AG10803 (cell line): ENCODE data around the gene FKBP7.
A peak's percentile ranks its signal among the peaks of the same experiment; 100 is the strongest.

ENCODE experiments used
- DNase-seq: peaks from one replicate; pipeline ENCODE4 v3.0.0; 2010; ENCODE audit warnings: low read depth
- H3K4me3 ChIP-seq: 2 replicates; pipeline ENCODE4 v1.5.1; 2011; ENCODE audit warnings: mild to moderate bottlenecking, low read length, control low read depth
- TF ChIP-seq, protein P1 (sequence below): conservative IDR thresholded peaks from 2 replicates; pipeline ENCODE4 v1.5.1; 2011; ENCODE audit warnings: mild to moderate bottlenecking, low read length, control low read depth, inconsistent platforms

The FKBP7 gene

DNA sequence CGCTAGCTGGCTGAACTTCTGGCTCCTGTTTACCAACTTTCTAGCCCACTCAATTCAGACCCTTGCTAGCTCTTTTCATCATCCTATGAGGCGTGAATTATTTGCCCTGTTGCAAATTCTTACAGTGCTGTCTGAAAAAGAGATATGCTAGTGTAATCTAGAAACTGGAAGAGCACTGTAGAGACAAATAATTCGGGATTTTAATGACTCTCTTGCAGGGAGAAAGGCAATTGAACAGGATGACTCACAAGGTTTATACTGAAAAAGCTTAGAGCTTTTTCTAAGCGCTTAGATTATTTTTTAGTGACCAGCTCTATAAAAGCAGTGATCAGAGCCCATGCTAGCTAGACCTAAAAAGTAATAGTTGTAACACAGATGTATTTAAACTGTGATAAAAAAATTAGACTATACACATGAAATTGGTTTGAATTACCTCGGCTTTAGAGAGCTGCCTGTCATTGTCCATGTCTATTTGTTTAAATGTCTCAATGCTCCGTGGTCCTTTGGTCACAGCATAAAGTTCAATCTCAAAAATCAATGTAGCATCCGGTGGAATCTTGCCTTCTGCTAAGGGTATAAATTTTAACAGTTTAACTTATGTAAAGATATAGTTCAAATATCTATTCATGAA lies 9.1 kb downstream of the FKBP7 start:
- TF ChIP-seq, protein P1, sequence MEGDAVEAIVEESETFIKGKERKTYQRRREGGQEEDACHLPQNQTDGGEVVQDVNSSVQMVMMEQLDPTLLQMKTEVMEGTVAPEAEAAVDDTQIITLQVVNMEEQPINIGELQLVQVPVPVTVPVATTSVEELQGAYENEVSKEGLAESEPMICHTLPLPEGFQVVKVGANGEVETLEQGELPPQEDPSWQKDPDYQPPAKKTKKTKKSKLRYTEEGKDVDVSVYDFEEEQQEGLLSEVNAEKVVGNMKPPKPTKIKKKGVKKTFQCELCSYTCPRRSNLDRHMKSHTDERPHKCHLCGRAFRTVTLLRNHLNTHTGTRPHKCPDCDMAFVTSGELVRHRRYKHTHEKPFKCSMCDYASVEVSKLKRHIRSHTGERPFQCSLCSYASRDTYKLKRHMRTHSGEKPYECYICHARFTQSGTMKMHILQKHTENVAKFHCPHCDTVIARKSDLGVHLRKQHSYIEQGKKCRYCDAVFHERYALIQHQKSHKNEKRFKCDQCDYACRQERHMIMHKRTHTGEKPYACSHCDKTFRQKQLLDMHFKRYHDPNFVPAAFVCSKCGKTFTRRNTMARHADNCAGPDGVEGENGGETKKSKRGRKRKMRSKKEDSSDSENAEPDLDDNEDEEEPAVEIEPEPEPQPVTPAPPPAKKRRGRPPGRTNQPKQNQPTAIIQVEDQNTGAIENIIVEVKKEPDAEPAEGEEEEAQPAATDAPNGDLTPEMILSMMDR: no peak
- no peak overlapping the region for H3K4me3 ChIP-seq
- DNase-seq: no peak

DNA sequence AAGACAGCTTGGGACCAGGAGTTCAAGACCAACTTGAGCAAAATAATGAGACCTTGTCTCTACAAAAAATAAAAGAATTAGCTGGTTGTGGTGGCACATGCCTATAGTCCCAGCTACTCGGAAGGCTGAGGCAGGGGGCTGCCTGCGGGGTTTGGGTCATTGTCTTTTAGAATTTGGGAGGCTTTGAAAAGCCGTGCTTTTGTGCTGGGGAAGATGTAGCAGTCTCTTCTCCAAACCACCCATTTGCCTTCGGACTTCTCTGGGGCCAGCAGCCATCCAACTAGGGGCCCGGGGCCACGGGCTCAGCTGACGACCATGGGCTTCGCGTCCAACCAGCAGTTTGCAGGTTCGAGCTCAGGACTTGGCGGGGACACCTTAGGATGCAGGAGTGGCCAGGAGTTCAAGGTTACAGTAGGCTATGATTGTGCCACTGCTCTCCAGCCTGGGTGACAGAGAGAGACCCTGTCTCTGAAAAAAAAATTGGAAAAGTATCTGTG lies 21.0 kb downstream of the FKBP7 start:
- no peak for DNase-seq
- TF ChIP-seq, protein P1: no peak

DNA sequence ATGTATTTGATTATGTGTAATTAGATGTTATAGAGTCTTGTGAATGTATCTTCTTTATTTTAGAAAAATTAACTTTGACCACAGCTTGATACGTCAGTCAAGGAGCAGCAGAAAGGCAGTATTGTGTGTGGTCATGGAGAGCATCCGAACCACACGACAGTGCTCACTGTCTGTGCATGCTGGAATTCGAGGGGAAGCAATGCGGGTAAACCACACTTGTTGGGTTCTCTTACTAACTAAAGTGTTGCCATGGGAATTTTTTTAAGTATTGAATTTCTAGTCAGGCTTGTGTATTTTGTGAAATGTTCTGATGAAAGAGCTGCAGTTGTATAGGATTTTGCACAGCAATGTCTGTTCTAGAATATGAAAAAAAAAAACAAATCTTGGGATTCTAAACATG lies 22.5 kb downstream of the FKBP7 start:
- DNase-seq: no peak
- no peak overlapping the region for H3K4me3 ChIP-seq
- TF ChIP-seq, protein P1: no peak

More for the DNA sequence above, 21.0 kb downstream of the FKBP7 start:
- H3K4me3 ChIP-seq: no peak overlapping the region

DNA sequence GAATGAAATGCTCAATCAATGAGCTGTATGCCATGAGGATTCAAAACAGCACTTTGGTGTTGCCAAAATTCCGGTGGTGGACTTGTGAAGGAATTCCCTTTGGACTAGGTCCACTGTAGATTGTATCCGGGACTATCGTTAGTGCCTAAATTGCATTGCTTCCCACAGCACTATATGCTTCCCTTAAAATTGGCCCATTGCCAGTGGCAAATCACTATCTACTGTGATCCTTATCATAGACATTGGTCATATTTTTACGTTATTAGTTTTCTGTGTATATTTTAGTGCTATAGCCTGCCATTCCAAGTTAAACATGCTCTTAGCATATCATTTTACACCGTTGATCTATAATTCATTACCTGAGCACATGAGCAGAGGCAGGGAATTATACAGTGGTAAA lies 25.5 kb downstream of the FKBP7 start:
- DNase-seq: no peak
- no peak overlapping the region for H3K4me3 ChIP-seq
- TF ChIP-seq, protein P1: no peak

DNA sequence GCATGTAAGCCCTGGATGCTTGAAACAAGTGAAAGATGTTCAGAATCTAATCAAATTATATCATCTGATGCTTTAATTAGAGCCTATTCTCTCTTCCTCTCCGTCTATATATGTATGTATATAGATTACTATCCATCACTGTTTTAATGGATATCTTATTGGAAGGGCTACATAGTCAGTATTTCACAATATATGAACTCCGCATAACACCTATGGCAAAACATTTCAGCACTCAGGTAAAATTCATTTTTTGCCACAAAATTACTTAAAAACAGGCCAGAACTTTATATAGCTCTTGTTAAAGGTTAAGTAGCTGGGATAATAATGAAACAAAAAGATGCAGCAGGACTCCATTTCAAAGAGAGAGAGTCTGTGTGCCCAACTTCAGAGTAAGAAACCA lies 26.1 kb downstream of the FKBP7 start:
- TF ChIP-seq, protein P1: no peak
- no peak for DNase-seq
- H3K4me3 ChIP-seq: no peak overlapping the region

DNA sequence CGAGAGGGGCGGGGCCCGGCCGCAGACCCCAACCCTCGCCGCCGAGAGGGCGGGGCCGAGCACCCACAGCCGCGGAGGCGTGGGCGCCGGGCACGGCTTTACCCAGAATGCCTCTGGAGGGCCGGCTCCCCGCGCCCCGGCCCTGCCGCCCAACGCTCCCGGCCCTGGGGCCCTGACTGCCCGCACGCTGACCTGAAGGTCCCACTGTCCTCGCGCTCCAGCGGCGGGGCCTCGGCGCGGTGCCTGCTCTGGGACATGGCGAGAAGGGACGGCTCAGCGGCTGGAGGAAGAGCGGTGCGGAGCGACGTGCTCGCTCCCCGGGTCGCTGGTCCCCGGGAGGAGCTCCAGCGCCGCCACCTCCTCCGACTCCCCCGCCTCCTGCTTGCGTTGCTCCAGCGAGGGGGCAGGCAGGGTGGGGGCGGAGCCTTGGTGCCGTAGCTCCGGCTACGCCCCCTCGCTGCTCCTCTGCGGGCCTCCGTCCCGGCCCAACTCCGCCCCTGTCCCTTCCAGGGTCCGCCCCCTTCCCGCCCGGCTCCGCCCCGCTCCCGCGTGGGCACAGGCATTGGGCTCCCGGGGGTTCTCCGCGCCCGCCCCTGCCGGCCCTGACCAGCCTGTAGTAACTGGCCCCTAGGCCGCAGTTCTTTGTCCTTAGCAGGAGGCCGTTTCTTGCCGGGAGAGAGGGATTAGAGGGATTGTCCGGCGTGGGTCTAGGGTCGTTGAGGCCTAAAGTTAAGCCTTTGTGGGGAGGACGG lies 27.4 kb downstream of the FKBP7 start, which contains the start of the genes PJVK and PRKRA:
Gene PJVK (plus strand): TSS at position 605 of the 752 bp plus-strand sequence. CDS start 2,032 bp downstream, outside the sequence.
Gene PRKRA (minus strand): TSS at position 402 of the 752 bp plus-strand sequence. CDS start 145 bp downstream, at position 257.
- peak within 1 kb of the TSS; percentile 78 for H3K4me3 ChIP-seq

More for the DNA sequence above, 27.4 kb downstream of the FKBP7 start, which contains the start of the genes PJVK and PRKRA:
- DNase-seq: peak; percentile 97
- TF ChIP-seq, protein P1: no peak
